ENCODE results near the gene HIGD1C.

GRCh38 chr12:50932787-50933280 is 19.5 kb upstream of the HIGD1C start:
- TF ChIP-seq GABPA (IDR thresholded peaks at IDR 0.05; ENCODE audit: low read depth) (no peak), POLR2AphosphoS5 (IDR thresholded peaks at IDR 0.05; ENCODE audit: low read depth) (no peak), REST (IDR thresholded peaks at IDR 0.05; ENCODE audit: insufficient replicate concordance, low read depth) (no peak)
- TF ChIP-seq, protein P1, sequence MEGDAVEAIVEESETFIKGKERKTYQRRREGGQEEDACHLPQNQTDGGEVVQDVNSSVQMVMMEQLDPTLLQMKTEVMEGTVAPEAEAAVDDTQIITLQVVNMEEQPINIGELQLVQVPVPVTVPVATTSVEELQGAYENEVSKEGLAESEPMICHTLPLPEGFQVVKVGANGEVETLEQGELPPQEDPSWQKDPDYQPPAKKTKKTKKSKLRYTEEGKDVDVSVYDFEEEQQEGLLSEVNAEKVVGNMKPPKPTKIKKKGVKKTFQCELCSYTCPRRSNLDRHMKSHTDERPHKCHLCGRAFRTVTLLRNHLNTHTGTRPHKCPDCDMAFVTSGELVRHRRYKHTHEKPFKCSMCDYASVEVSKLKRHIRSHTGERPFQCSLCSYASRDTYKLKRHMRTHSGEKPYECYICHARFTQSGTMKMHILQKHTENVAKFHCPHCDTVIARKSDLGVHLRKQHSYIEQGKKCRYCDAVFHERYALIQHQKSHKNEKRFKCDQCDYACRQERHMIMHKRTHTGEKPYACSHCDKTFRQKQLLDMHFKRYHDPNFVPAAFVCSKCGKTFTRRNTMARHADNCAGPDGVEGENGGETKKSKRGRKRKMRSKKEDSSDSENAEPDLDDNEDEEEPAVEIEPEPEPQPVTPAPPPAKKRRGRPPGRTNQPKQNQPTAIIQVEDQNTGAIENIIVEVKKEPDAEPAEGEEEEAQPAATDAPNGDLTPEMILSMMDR (IDR thresholded peaks at IDR 0.05; ENCODE audit: insufficient read depth, low read length): no peak
